Measurements from ENCODE around the gene PPTC7.

- TF ChIP-seq SP2 (CRISPR knock-in tag; IDR thresholded peaks at IDR 0.05) (no peak), KDM2A (CRISPR knock-in tag; IDR thresholded peaks at IDR 0.05; ENCODE audit: borderline replicate concordance, low read depth) (no peak)
Measured at GRCh38 chr12:110516995-110517394, 66.1 kb downstream of the PPTC7 start.
